CD4-positive, alpha-beta T cell (primary cell): ENCODE results near the gene THBS2. TPM values are rescaled to one million over a fixed set of nuclear protein-coding genes. Genes with fewer than 3 reads are reported as not detected.

Source experiments
- ATAC-seq: fragments of 200-7000 bp; cut with Tn5 transposase; one replicate; pipeline ENCODE4 v1.10.0; 2022; ENCODE audit warnings: mild to moderate bottlenecking; ENCODE audit not compliant: poor library complexity
- CTCF ChIA-PET: fragments of 350-600 bp; sonication (Branson Sonifier 250); formaldehyde crosslinking; loops from one replicate; lab custom pipeline; 2021; ENCODE audit warnings: antibody characterized with exemption, inconsistent platforms; lab: Charles Lee
- POLR2A ChIA-PET: fragments of 350-600 bp; sonication (Branson Sonifier 250); formaldehyde crosslinking; loops from one replicate; lab custom pipeline; 2021; ENCODE audit warnings: antibody characterized with exemption, inconsistent platforms; lab: Charles Lee
- DNase-seq, 14 experiments: peaks; one replicate each; pipeline ENCODE4 v3.0.0-alpha.2; 2013 to 2020; ENCODE audit warnings: mixed read lengths in 2 of 14
- H3K27ac ChIP-seq, 2 donors: one replicate each; pipeline versions ENCODE4 v1.5.1 to v1.7.0; 2013; ENCODE audit warnings: low read length in 2 of 2, low read depth in 1 of 2, mild to moderate bottlenecking in 1 of 2
- H3K27me3 ChIP-seq, 2 experiments: 1 replicate in 1 of 2; 2 replicates in 1 of 2; pipeline versions ENCODE4 v1.6.1 to v1.7.0; 2013; ENCODE audit warnings: low read length in 2 of 2, control low read depth in 1 of 2, mild to moderate bottlenecking in 1 of 2, moderate library complexity in 1 of 2; ENCODE audit not compliant: insufficient read depth in 2 of 2, control insufficient read depth in 1 of 2
- H3K36me3 ChIP-seq: one replicate; pipeline ENCODE4 v1.6.1; 2013; ENCODE audit warnings: low read length, control low read depth; ENCODE audit not compliant: insufficient read depth
- H3K4me1 ChIP-seq: one replicate; pipeline ENCODE4 v1.6.1; 2013; ENCODE audit warnings: low read length, control low read depth; ENCODE audit not compliant: insufficient read depth
- H3K4me3 ChIP-seq: one replicate; pipeline ENCODE4 v1.5.1; 2013; ENCODE audit warnings: mild to moderate bottlenecking, low read length, moderate library complexity
- H3K9me3 ChIP-seq, 2 experiments: 1 replicate in 1 of 2; 2 replicates in 1 of 2; pipeline versions ENCODE4 v1.6.1 to v1.7.0; 2013; ENCODE audit warnings: low read length in 2 of 2, mild to moderate bottlenecking in 2 of 2, control low read depth in 1 of 2, moderate library complexity in 1 of 2; ENCODE audit not compliant: control insufficient read depth in 1 of 2, insufficient read depth in 1 of 2
- H3K27ac Mint-ChIP-seq: one replicate; pipeline ENCODE4 v1.8.0; 2020; ENCODE audit warnings: mixed read lengths
- H3K27me3 Mint-ChIP-seq: one replicate; pipeline ENCODE4 v1.8.0; 2021; ENCODE audit warnings: mixed read lengths
- H3K36me3 Mint-ChIP-seq: one replicate; pipeline ENCODE4 v1.8.0; 2021; ENCODE audit warnings: low read depth, mixed read lengths
- H3K4me1 Mint-ChIP-seq: one replicate; pipeline ENCODE4 v1.8.0; 2021; ENCODE audit warnings: low read depth, mixed read lengths
- H3K4me3 Mint-ChIP-seq: one replicate; pipeline ENCODE4 v1.8.0; 2020; ENCODE audit warnings: mild to moderate bottlenecking, mixed read lengths
- H3K9me3 Mint-ChIP-seq: one replicate; pipeline ENCODE4 v1.8.0; 2020; ENCODE audit warnings: mixed read lengths
- intact Hi-C, 2 experiments: fragments of 100-400 bp; cut with DNase I in 1 of 2; cut with micrococcal nuclease in 1 of 2; formaldehyde crosslinking; loops; one replicate each; pipeline versions ENCODE4 v1.15.1 to v1.9.0; 2023 to 2025; cut with DNase I, micrococcal nuclease
- total RNA-seq, 174 experiments: library from RNA in 2 of 174; stranded (reverse) in 2 of 174; gene quantifications; one replicate each; pipeline ENCODE4 v1.2.3 and lab custom pipeline; 2021 to 2026
- TF ChIP-seq, protein P1 (sequence below): fragments of 200-600 bp; IDR thresholded peaks from one replicate; pipeline ENCODE4 v1.8.0; 2022; ENCODE audit warnings: antibody characterized with exemption, mild to moderate bottlenecking

The THBS2 gene
- total RNA-seq, 2 experiments from 2014 or later: not detected

DNA sequence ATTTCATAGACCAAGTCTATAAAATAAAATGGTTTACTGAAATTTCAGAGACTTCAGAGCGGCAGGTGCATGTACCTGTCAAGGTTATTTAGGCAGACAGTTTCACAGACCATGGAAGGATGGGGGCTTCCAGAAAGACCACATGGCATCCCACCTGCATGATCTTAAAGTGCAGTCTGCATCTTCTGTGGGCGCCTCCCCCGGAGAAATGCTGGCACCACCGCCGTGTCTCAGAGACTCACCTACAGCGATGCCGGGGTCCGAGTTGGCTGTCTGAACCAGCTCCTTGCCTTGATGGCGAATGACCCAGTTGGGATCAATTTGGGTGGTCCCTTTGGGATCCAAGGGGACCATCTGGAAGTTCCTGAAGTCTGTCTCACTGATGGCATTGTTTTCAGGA is 30.6 kb downstream of the THBS2 start:
- H3K9me3 ChIP-seq: peaks cover 0 to 19% of the 10 kb centered on the region in 2 experiments
- peaks cover 21% of the 10 kb centered on the region for H3K27me3 Mint-ChIP-seq
- H3K9me3 Mint-ChIP-seq: no peaks in the 10 kb centered on the region
- no peaks in the 10 kb centered on the region for H3K4me1 Mint-ChIP-seq
- CTCF ChIA-PET: no interaction called here
- no peaks in the 10 kb centered on the region for H3K36me3 Mint-ChIP-seq
- no peaks in the 10 kb centered on the region for H3K4me1 ChIP-seq
- no peak overlapping the region for H3K27ac Mint-ChIP-seq
- no peaks in the 10 kb centered on the region for H3K27me3 ChIP-seq
- H3K4me3 Mint-ChIP-seq: no peak overlapping the region
- TF ChIP-seq, protein P1, sequence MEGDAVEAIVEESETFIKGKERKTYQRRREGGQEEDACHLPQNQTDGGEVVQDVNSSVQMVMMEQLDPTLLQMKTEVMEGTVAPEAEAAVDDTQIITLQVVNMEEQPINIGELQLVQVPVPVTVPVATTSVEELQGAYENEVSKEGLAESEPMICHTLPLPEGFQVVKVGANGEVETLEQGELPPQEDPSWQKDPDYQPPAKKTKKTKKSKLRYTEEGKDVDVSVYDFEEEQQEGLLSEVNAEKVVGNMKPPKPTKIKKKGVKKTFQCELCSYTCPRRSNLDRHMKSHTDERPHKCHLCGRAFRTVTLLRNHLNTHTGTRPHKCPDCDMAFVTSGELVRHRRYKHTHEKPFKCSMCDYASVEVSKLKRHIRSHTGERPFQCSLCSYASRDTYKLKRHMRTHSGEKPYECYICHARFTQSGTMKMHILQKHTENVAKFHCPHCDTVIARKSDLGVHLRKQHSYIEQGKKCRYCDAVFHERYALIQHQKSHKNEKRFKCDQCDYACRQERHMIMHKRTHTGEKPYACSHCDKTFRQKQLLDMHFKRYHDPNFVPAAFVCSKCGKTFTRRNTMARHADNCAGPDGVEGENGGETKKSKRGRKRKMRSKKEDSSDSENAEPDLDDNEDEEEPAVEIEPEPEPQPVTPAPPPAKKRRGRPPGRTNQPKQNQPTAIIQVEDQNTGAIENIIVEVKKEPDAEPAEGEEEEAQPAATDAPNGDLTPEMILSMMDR: no peak
- intact Hi-C loops: no loop called here
- POLR2A ChIA-PET: no interaction called here
- DNase-seq (no peak), ATAC-seq (no peak)
- H3K4me3 ChIP-seq: no peak overlapping the region
- H3K27ac ChIP-seq: no peak overlapping the region
- H3K36me3 ChIP-seq: no peaks in the 10 kb centered on the region

DNA sequence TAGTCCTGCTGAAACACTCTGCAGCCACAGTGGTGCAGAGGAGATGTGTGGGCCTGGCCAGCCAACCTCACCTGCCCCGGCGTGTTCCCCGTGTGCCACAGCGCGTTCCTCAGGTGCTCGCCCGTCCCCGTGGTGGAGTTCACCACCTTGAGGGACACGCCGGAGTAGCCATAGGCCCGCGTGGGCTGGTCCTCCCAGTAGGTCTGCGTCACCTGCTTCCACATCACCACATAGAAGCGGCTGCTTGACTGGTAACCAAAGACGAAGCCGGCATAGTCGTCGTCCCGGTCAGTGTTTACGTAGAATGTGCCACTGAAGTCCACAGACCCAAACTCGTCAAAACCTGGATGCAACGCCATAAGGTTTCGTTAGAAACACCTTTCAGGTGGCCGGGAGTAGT is 31.5 kb downstream of the THBS2 start:
- H3K27ac Mint-ChIP-seq: no peak overlapping the region
- ChIA-PET POLR2A (no interaction called here), CTCF (no interaction called here)
- no peak overlapping the region for H3K4me3 ChIP-seq
- DNase-seq (no peak), ATAC-seq (no peak)
- no peak overlapping the region for H3K27ac ChIP-seq
- no peaks in the 10 kb centered on the region for H3K4me1 ChIP-seq
- H3K9me3 Mint-ChIP-seq: no peaks in the 10 kb centered on the region
- H3K9me3 ChIP-seq: peaks cover 0 to 19% of the 10 kb centered on the region in 2 experiments
- H3K27me3 ChIP-seq: no peaks in the 10 kb centered on the region
- no peaks in the 10 kb centered on the region for H3K36me3 ChIP-seq
- intact Hi-C loops: no loop called here
- TF ChIP-seq, protein P1: no peak
- H3K4me1 Mint-ChIP-seq: no peaks in the 10 kb centered on the region
- H3K4me3 Mint-ChIP-seq: no peak overlapping the region
- H3K27me3 Mint-ChIP-seq: peaks cover 20% of the 10 kb centered on the region
- no peaks in the 10 kb centered on the region for H3K36me3 Mint-ChIP-seq

DNA sequence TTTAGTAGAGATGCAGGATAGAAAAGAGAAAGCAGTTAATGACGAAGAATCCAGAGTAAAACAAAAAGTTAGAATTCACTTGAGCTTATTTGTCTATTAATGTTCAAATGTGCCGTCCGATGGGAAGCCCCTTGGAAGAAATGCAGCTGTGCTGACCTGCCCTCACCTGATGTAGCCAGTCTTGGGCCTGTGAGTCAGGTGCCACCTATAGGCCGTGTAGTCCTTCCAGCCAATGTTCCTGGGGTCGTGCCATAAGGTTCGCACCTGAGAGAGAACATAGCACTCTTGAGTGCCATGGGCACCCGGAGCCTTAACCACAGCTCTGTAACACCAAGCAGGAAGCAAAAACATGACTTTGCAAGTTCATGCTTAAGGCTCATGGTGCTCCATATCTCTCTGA is 32.4 kb downstream of the THBS2 start:
- H3K9me3 Mint-ChIP-seq: no peaks in the 10 kb centered on the region
- Histone ChIP-seq H3K27me3 (no peaks in the 10 kb centered on the region), H3K36me3 (no peaks in the 10 kb centered on the region), H3K27ac (no peak overlapping the region), H3K4me3 (no peak overlapping the region), H3K4me1 (no peaks in the 10 kb centered on the region), H3K9me3 (peaks cover 0 to 19% of the 10 kb centered on the region in 2 experiments)
- intact Hi-C loops: no loop called here
- TF ChIP-seq, protein P1: no peak
- POLR2A ChIA-PET: no interaction called here
- DNase-seq (no peak), ATAC-seq (no peak)
- no peak overlapping the region for H3K4me3 Mint-ChIP-seq
- H3K27me3 Mint-ChIP-seq: peaks cover 15% of the 10 kb centered on the region
- H3K27ac Mint-ChIP-seq: no peak overlapping the region
- H3K36me3 Mint-ChIP-seq: no peaks in the 10 kb centered on the region
- H3K4me1 Mint-ChIP-seq: no peaks in the 10 kb centered on the region
- CTCF ChIA-PET: no interaction called here
